ENCODE measurements around the gene MOB3B. TPM values are rescaled to one million over a fixed set of nuclear protein-coding genes. Genes with fewer than 3 reads are reported as not detected.

The MOB3B gene
- total RNA-seq, 2 experiments from 2014 or later, result 0.25 to 0.30 TPM

- Histone ChIP-seq H3K4me1 (ENCODE audit: insufficient read depth, low read length) (peaks cover 2% of the 10 kb centered on the region), H3K27ac (ENCODE audit: low read depth in 1 of 2, low read length in 2 of 2) (no peak overlapping the region), H3K4me3 (ENCODE audit: low read length) (no peak overlapping the region), H3K27me3 (ENCODE audit: control insufficient read depth in 1 of 2, insufficient read depth in 2 of 2, low read length in 2 of 2) (no peaks in the 10 kb centered on the region), H3K36me3 (ENCODE audit: insufficient read depth, low read length) (no peaks in the 10 kb centered on the region), H3K9me3 (ENCODE audit: control insufficient read depth in 1 of 2, insufficient read depth in 1 of 2, low read length in 2 of 2) (no peaks in the 10 kb centered on the region)
- intact Hi-C loops (cut with DNase I, micrococcal nuclease), result loop anchor here in 1 of 2 experiments (5.0 kb wide), 1 partner anchor 210 kb away; no protein-coding TSS in a partner anchor
- no peaks in the 10 kb centered on the region for H3K9me3 Mint-ChIP-seq
- ChIA-PET CTCF (no interaction called here), POLR2A (no interaction called here)
- no peak for TF ChIP-seq CTCF (IDR thresholded peaks at IDR 0.05)
- ATAC-seq (ENCODE audit: poor library complexity) (no peak), DNase-seq (no peak)
- H3K4me3 Mint-ChIP-seq, result no peak overlapping the region
- H3K27me3 Mint-ChIP-seq, result no peaks in the 10 kb centered on the region
- H3K36me3 Mint-ChIP-seq (ENCODE audit: low read depth), result no peaks in the 10 kb centered on the region
- H3K4me1 Mint-ChIP-seq (ENCODE audit: low read depth), result no peaks in the 10 kb centered on the region
- H3K27ac Mint-ChIP-seq, result no peak overlapping the region
Measured at GRCh38 chr9:27337236-27337635, 192.4 kb downstream of the MOB3B start.

GRCh38 chr9:27336829-27337228, 192.8 kb downstream of the MOB3B start:
- no peaks in the 10 kb centered on the region for H3K9me3 ChIP-seq (ENCODE audit: control insufficient read depth in 1 of 2, insufficient read depth in 1 of 2, low read length in 2 of 2)
- no peaks in the 10 kb centered on the region for H3K36me3 ChIP-seq (ENCODE audit: insufficient read depth, low read length)
- no peaks in the 10 kb centered on the region for H3K36me3 Mint-ChIP-seq (ENCODE audit: low read depth)
- H3K4me1 ChIP-seq (ENCODE audit: insufficient read depth, low read length), result peaks cover 2% of the 10 kb centered on the region
- H3K4me3 ChIP-seq (ENCODE audit: low read length), result no peak overlapping the region
- H3K27ac Mint-ChIP-seq, result no peak overlapping the region
- H3K27me3 Mint-ChIP-seq, result no peaks in the 10 kb centered on the region
- intact Hi-C loops (cut with DNase I, micrococcal nuclease), result loop anchor here in 1 of 2 experiments (5.0 kb wide), 1 partner anchor 210 kb away; no protein-coding TSS in a partner anchor
- ChIA-PET CTCF (no interaction called here), POLR2A (no interaction called here)
- H3K4me3 Mint-ChIP-seq, result no peak overlapping the region
- no peaks in the 10 kb centered on the region for H3K4me1 Mint-ChIP-seq (ENCODE audit: low read depth)
- no peak for DNase-seq
- H3K9me3 Mint-ChIP-seq, result no peaks in the 10 kb centered on the region
- no peak for ATAC-seq (ENCODE audit: poor library complexity)
- no peak for TF ChIP-seq CTCF (IDR thresholded peaks at IDR 0.05)
- no peak overlapping the region for H3K27ac ChIP-seq (ENCODE audit: low read depth in 1 of 2, low read length in 2 of 2)
- no peaks in the 10 kb centered on the region for H3K27me3 ChIP-seq (ENCODE audit: control insufficient read depth in 1 of 2, insufficient read depth in 2 of 2, low read length in 2 of 2)

GRCh38 chr9:27336126-27336525, 193.5 kb downstream of the MOB3B start:
- no peak for TF ChIP-seq CTCF (IDR thresholded peaks at IDR 0.05)
- CTCF ChIA-PET, result no interaction called here

More at GRCh38 chr9:27336126-27336525, 193.5 kb downstream of the MOB3B start:
- Mint-ChIP-seq H3K9me3 (no peaks in the 10 kb centered on the region), H3K27me3 (no peaks in the 10 kb centered on the region), H3K27ac (no peak overlapping the region), H3K36me3 (ENCODE audit: low read depth) (no peaks in the 10 kb centered on the region), H3K4me1 (ENCODE audit: low read depth) (no peaks in the 10 kb centered on the region), H3K4me3 (no peak overlapping the region)
- Histone ChIP-seq H3K27me3 (ENCODE audit: control insufficient read depth in 1 of 2, insufficient read depth in 2 of 2, low read length in 2 of 2) (no peaks in the 10 kb centered on the region), H3K27ac (ENCODE audit: low read depth in 1 of 2, low read length in 2 of 2) (no peak overlapping the region), H3K36me3 (ENCODE audit: insufficient read depth, low read length) (no peaks in the 10 kb centered on the region), H3K4me1 (ENCODE audit: insufficient read depth, low read length) (peaks cover 2% of the 10 kb centered on the region), H3K4me3 (ENCODE audit: low read length) (no peak overlapping the region), H3K9me3 (ENCODE audit: control insufficient read depth in 1 of 2, insufficient read depth in 1 of 2, low read length in 2 of 2) (no peaks in the 10 kb centered on the region)
- no peak for ATAC-seq (ENCODE audit: poor library complexity)
- no peak for DNase-seq
- intact Hi-C loops (cut with DNase I, micrococcal nuclease), result loop anchor here in 1 of 2 experiments (5.0 kb wide), 1 partner anchor 211 kb away; no protein-coding TSS in a partner anchor
- POLR2A ChIA-PET, result no interaction called here
